ENCODE measurements around the gene CASTOR1.

Gene CASTOR1

GRCh38 chr22:30284666-30285065, 4.6 kb downstream of the CASTOR1 start:
- DNase-seq (ENCODE audit: low spot score), result no peak

DNA sequence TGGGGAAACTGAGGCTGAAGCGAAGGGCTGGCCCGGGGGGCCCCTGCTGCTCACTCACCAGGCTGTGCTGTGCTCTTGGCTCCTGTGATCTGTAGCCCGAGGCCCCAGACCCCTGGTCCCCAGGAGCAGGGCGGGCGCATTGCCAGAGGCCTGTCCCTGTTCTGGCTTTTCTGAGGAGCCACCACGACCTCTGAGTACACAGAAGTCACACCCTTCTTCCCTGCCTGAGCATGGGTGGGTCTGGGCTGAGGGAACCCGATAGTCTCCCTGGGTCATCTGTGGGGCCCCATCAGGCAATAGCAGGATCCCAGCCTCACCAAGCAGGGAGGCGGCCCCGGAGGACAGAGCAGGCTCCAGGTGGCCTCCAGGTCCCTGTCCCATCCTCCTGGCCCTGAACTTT, 5.1 kb downstream of the CASTOR1 start:
- DNase-seq (ENCODE audit: low spot score), result no peak

DNA sequence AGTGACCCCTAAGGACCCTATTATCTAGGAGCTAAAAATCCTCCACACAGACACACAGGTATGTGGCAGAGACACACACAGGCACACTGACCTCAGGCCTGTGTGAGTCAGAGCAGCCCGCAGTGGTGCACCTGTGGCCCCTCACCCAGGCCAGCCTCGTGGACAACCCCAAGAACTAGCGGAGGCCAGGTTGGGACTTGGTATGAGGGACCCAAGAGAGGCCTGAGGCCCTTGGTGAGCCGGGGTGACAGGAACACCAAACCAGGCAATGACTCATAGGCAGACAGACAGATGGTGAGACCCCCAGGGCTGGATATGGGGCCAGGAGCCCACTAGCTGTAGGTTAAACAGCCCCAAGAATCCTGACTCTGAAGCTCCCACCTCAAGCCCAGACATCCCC, 6.0 kb downstream of the CASTOR1 start:
- no peak for DNase-seq (ENCODE audit: low spot score)

- no peak for DNase-seq (ENCODE audit: low spot score)
Observed at GRCh38 chr22:30282616-30283046, 6.7 kb downstream of the CASTOR1 start.

DNA sequence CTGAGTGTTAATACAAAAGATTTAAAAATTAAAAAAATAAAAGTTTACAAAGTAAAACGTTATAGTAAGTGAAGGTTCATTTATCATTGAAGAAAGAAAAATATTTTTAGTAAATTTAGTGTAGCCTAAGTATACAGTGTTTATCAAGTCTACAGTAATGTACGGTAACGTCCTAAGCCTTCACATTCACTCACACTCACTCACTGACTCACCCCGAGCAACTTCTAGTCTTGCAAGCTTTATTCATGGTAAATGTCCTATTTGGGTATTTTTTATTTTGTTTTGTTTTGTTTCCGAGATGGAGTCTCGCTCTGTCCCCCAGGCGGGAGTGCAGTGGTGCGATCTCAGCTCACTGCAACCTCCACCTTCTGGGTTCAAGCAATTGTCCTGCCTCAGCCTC, 8.8 kb downstream of the CASTOR1 start:
- DNase-seq (ENCODE audit: low spot score), result no peak

DNA sequence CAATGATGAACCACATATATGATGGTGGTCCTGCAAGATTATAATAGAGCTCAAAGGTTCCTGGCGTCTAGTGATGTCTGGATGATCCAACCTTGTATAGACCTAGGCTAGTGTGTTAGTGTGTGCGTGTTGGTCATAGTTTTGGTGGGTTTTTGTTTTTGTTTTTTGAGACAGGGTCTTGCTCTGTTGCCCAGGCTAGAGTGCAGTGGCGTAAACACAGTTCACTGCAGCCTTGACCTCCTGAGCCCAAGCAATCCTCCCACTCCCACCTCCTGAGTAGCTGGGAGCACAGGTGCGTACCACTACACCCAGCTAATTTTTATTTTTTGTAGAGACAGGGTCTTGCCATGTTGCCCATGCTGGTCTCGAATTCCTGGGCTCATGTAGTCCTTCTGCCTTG, 9.4 kb downstream of the CASTOR1 start:
- DNase-seq (ENCODE audit: low spot score), result no peak

GRCh38 chr22:30279046-30279788, 10.1 kb downstream of the CASTOR1 start:
- DNase-seq (ENCODE audit: low spot score), result no peak

DNA sequence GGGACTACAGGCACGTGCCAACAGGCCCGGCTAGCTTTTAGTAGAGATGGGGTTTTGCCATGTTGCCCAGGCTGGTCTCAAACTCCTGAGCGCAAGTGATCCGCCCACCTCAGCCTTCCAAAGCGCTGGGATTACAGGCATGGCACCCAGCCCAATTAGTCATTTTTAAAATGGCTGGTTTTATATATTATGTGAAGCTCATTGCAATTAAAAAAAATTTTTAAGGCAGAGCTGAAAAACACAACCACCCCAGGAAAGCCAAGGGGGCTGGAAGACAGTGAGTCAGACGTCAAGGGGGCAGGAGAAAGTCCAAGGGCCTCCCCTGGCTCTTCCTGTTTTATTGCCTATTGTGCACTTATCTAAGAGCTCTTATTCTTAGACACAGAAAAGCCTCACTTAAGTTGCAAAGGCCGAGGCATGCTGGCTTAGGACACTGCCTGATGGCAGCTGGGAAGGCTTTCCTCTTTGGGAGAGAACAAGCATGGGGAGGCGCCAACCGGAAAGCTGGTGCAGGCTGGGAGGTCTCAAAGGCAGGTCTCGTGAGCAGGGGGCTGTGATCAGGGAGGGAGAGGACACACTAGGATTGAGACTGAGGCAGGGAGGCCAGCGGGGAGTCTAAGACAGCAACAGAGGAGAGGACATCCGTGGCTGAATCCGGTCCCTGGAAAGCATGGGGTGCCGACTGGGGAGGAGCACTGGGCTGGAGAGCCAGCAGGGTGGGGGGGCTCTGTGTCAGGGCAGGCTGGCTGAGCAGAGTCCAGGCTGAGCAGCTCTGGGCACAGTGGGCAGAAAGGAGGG, 11.6 kb downstream of the CASTOR1 start:
- DNase-seq (ENCODE audit: low spot score), result no peak

DNA sequence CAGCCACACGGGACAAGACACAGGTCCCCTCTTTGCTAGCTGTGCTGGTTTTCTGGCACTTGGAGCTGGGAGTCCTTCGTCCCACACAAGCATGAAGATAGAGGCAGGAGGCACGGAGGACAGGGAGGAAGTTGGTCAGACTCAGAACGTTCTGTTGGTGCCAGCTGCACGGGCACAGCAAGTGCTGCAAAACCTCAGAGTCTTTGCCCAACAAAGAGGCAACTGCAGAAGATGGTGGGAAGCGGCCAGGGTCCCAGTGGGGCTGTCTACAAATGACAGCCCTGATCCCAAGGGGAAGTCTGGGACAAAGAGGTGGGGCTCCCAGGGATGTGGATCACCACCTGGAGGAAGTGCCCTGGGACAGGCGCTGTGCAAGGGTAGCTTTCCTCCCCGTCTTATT, 13.3 kb downstream of the CASTOR1 start:
- no peak for DNase-seq (ENCODE audit: low spot score)

GRCh38 chr22:30275625-30276024, 13.7 kb downstream of the CASTOR1 start:
- DNase-seq (ENCODE audit: low spot score), result peak; percentile 37

GRCh38 chr22:30274437-30274812, 14.9 kb downstream of the CASTOR1 start:
- no peak for DNase-seq (ENCODE audit: low spot score)

GRCh38 chr22:30273711-30274436, 15.4 kb downstream of the CASTOR1 start:
- no peak for DNase-seq (ENCODE audit: low spot score)

- DNase-seq (ENCODE audit: low spot score), result no peak
Observed at GRCh38 chr22:30272781-30273601, 16.3 kb downstream of the CASTOR1 start.

GRCh38 chr22:30270832-30271231, 18.5 kb downstream of the CASTOR1 start:
- no peak for DNase-seq (ENCODE audit: low spot score)

- no peak for DNase-seq (ENCODE audit: low spot score)
Observed at GRCh38 chr22:30268331-30268730, 21.0 kb downstream of the CASTOR1 start.

- DNase-seq (ENCODE audit: low spot score), result peak; percentile 66
Observed at GRCh38 chr22:30267382-30268302, 21.7 kb downstream of the CASTOR1 start.

GRCh38 chr22:30266445-30267381, 22.6 kb downstream of the CASTOR1 start, which contains the start of gene OSM:
TSS of gene OSM (minus strand) at chr22:30266851. CDS start at chr22:30266799, 52 bp downstream.
- peak; percentile 87 for DNase-seq (ENCODE audit: low spot score)

DNA sequence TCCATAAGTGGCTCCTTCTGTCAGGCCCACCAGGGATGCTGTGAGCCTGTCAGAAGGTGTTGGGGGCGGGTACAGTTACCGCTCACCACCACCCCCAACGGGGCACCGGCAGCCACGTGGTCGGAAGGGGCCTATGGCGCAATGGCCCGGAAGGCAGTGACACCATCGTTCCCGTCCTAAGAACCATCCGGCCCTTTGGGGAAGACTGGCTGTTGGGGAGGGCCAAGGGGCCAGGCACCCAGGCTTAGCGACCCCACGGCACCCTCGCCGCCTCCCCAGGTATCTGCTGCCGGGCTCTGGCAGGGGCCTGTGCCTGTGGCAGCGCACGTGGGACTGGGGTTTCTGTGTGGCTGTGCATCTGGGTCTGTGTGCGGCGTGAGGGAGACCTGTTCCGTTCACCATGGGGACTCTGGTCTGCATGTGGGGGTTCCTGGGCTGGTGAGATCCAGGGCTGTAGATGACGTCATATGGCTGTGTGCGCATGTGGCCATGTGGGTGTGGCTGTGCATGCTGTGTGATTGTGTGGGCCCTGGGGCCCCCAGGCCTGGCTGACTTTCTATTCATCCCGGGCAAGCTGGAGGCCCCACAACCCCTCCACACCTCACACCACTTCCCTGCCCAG, 23.4 kb downstream of the CASTOR1 start:
- DNase-seq (ENCODE audit: low spot score), result peak; percentile 76

- no peak for DNase-seq (ENCODE audit: low spot score)
Observed at GRCh38 chr22:30265131-30265720, 24.1 kb downstream of the CASTOR1 start.

Data from CD4-positive, alpha-beta T cell treated with Interleukin-15 for 4 hours (primary cell).